OCI-LY7 (cell line): ENCODE results near the gene ELMO1. TPM values are rescaled to one million over a fixed set of nuclear protein-coding genes. Genes with fewer than 3 reads are reported as not detected.

Experiments used
- BruUV-seq: library from RNA; stranded (reverse); fragments of 400-500 nt; replicated peaks from 2 replicates; lab custom pipeline; 2021; lab: Mats Ljungman, UMichigan
- CTCF ChIA-PET: fragments of 300-600 bp; sonication (Branson Sonifier 250); formaldehyde crosslinking; loops from one replicate; lab custom pipeline; 2022; ENCODE audit warnings: antibody characterized with exemption; ENCODE audit not compliant: unreplicated experiment; lab: Charles Lee
- POLR2A ChIA-PET: fragments of 300-600 bp; sonication (Branson Sonifier 250); formaldehyde crosslinking; loops from one replicate; lab custom pipeline; 2022; ENCODE audit warnings: antibody characterized with exemption; lab: Charles Lee
- DNase-seq: peaks from one replicate; pipeline ENCODE4 v3.0.0-alpha.2; 2015; ENCODE audit warnings: low spot score
- H2AFZ ChIP-seq: fragments of 200-600 bp; sonication (generic), shearing (Covaris generic); 2 replicates; pipeline ENCODE4 v1.6.1; 2014; ENCODE audit warnings: mild to moderate bottlenecking, antibody characterized with exemption, low read length, moderate library complexity
- H3K27ac ChIP-seq: fragments of 200-600 bp; sonication (generic); 2 replicates; pipeline ENCODE4 v1.5.1; 2014; ENCODE audit warnings: mixed run types, low read depth, mild to moderate bottlenecking, moderate library complexity, low read length, inconsistent platforms; ENCODE audit not compliant: poor library complexity, severe bottlenecking
- H3K36me3 ChIP-seq: fragments of 200-600 bp; sonication (generic); 2 replicates; pipeline ENCODE4 v1.6.1; 2014; ENCODE audit warnings: mild to moderate bottlenecking, antibody characterized with exemption, low read length, moderate library complexity, mixed read lengths; ENCODE audit not compliant: insufficient read depth
- H3K4me1 ChIP-seq: fragments of 200-600 bp; sonication (generic); 2 replicates; pipeline ENCODE4 v1.5.1; 2014; ENCODE audit warnings: mild to moderate bottlenecking, low read length; ENCODE audit not compliant: insufficient read depth, poor library complexity, severe bottlenecking
- H3K4me2 ChIP-seq: fragments of 200-600 bp; sonication (generic); 2 replicates; pipeline ENCODE4 v1.6.1; 2014; ENCODE audit warnings: mild to moderate bottlenecking, low read length
- H3K4me3 ChIP-seq: fragments of 200-600 bp; sonication (generic); 2 replicates; pipeline ENCODE4 v1.5.1; 2014; ENCODE audit warnings: mild to moderate bottlenecking, low read depth, low read length; ENCODE audit not compliant: poor library complexity, severe bottlenecking
- H3K79me2 ChIP-seq: fragments of 200-600 bp; sonication (generic); 2 replicates; pipeline ENCODE4 v1.6.1; 2016; ENCODE audit warnings: low read depth, mild to moderate bottlenecking, low read length, moderate library complexity, mixed read lengths; ENCODE audit not compliant: insufficient read depth
- H3K9me2 ChIP-seq: fragments of 200-600 bp; sonication (generic); 2 replicates; pipeline ENCODE4 v1.6.1; 2016; ENCODE audit warnings: mild to moderate bottlenecking, low read length, mixed read lengths; ENCODE audit not compliant: insufficient read depth
- H3K9me3 ChIP-seq: fragments of 200-600 bp; sonication (generic); 2 replicates; pipeline ENCODE4 v1.6.1; 2014; ENCODE audit warnings: mild to moderate bottlenecking, mixed run types, low read length, mixed read lengths
- H4K20me1 ChIP-seq: fragments of 200-600 bp; sonication (generic); 2 replicates; pipeline ENCODE4 v1.6.1; 2014; ENCODE audit warnings: mild to moderate bottlenecking, antibody characterized with exemption, low read length, moderate library complexity, mixed read lengths; ENCODE audit not compliant: insufficient read depth
- CTCF ChIP-seq: fragments of 200-600 bp; sonication (generic); conservative IDR thresholded peaks from 2 replicates; pipeline ENCODE4 v1.5.1; 2014; ENCODE audit warnings: mild to moderate bottlenecking, antibody characterized with exemption, low read length, moderate library complexity, mixed read lengths
- EZH2phosphoT487 ChIP-seq: fragments of 200-600 bp; sonication (generic); IDR thresholded peaks from 2 replicates; pipeline ENCODE4 v1.6.1; 2018; ENCODE audit warnings: low read depth, borderline replicate concordance, mild to moderate bottlenecking, mixed run types, antibody characterized with exemption, low read length, moderate library complexity, mixed read lengths
- intact Hi-C: fragments of 100-400 bp; cut with micrococcal nuclease; formaldehyde crosslinking; loops from one replicate; pipeline ENCODE4 v1.10.0; 2022; ENCODE audit not compliant: unreplicated experiment
- total RNA-seq, 2 experiments: library from RNA; depleted of rRNA in 1 of 2; stranded (reverse); fragments of >200 nt in 1 of 2; shearing (Covaris generic) in 1 of 2; gene quantifications; 2 replicates each; pipeline ENCODE4 v1.2.3, GENCODE V29; 2014 to 2022

The ELMO1 gene
- total RNA-seq, 2 experiments from 2014 or later = 101 to 103 TPM

DNA sequence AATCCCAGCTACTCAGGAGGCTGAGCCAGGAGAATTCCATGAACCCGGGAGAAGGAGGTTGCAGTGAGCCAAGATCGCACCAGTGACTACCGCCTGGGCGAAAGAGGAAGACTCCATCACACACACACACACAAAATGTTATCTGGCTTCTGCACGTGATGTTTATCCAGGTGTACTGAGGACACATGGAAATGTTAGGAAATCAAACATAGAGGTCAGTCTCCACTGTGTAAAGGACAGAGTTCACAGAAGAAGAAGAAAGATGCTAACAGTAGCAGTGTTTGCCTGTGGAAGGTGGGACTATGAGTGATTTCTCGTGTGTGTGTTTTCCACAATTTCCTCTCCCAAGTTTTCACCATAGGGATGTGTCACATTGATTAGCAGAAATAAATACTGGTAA is 256.9 kb downstream of the ELMO1 start:
- ChIA-PET CTCF (no interaction called here), POLR2A (interaction anchor here (0.7 kb wide), 1 partner anchor 388 kb away, joined by 3 read pairs; no protein-coding TSS in a partner anchor)
- H3K79me2 ChIP-seq = no peaks in the 10 kb centered on the region
- no peak overlapping the region for H3K4me2 ChIP-seq
- H3K4me3 ChIP-seq = no peak overlapping the region
- TF ChIP-seq CTCF (no peak), EZH2phosphoT487 (no peak)
- H3K36me3 ChIP-seq = peaks cover 50% of the 10 kb centered on the region
- intact Hi-C loops = no loop called here
- no peaks in the 10 kb centered on the region for H3K9me3 ChIP-seq
- no peak overlapping the region for H2AFZ ChIP-seq
- H3K27ac ChIP-seq = no peak overlapping the region
- no peaks in the 10 kb centered on the region for H3K4me1 ChIP-seq
- no peak for DNase-seq
- BruUV-seq = no TSS peak
- no peaks in the 10 kb centered on the region for H3K9me2 ChIP-seq
- H4K20me1 ChIP-seq = no peaks in the 10 kb centered on the region

- no peaks in the 10 kb centered on the region for H3K9me2 ChIP-seq
- DNase-seq = no peak
- intact Hi-C loops = no loop called here
- H3K36me3 ChIP-seq = peaks cover 31% of the 10 kb centered on the region
- peaks cover 4% of the 10 kb centered on the region for H4K20me1 ChIP-seq
- no peaks in the 10 kb centered on the region for H3K4me1 ChIP-seq
- no TSS peak for BruUV-seq
- H3K4me2 ChIP-seq = no peak overlapping the region
- H3K79me2 ChIP-seq = no peaks in the 10 kb centered on the region
- H2AFZ ChIP-seq = no peak overlapping the region
- no peak overlapping the region for H3K27ac ChIP-seq
- TF ChIP-seq CTCF = no peak
- TF ChIP-seq EZH2phosphoT487 = no peak
- ChIA-PET POLR2A (interaction anchor here (0.6 kb wide), 1 partner anchor 1711 kb away, joined by 3 read pairs; no protein-coding TSS in a partner anchor), CTCF (interaction anchor here (0.9 kb wide), 1 partner anchor 8 kb away, joined by 3 read pairs; no protein-coding TSS in a partner anchor)
- no peaks in the 10 kb centered on the region for H3K9me3 ChIP-seq
- no peak overlapping the region for H3K4me3 ChIP-seq
Observed at GRCh38 chr7:37187179-37187578, 261.5 kb downstream of the ELMO1 start.

GRCh38 chr7:37186753-37187152 is 261.9 kb downstream of the ELMO1 start:
- no peak overlapping the region for H3K27ac ChIP-seq
- no peak overlapping the region for H2AFZ ChIP-seq
- H3K9me2 ChIP-seq = no peaks in the 10 kb centered on the region
- intact Hi-C loops = no loop called here
- H3K79me2 ChIP-seq = no peaks in the 10 kb centered on the region
- TF ChIP-seq CTCF (no peak), EZH2phosphoT487 (no peak)
- CTCF ChIA-PET = interaction anchor here (0.9 kb wide), 1 partner anchor 8 kb away, joined by 3 read pairs; no protein-coding TSS in a partner anchor
- no peak overlapping the region for H3K4me3 ChIP-seq
- peaks cover 31% of the 10 kb centered on the region for H3K36me3 ChIP-seq
- H4K20me1 ChIP-seq = peaks cover 4% of the 10 kb centered on the region
- no peak overlapping the region for H3K4me2 ChIP-seq
- no TSS peak for BruUV-seq
- no peaks in the 10 kb centered on the region for H3K9me3 ChIP-seq
- H3K4me1 ChIP-seq = no peaks in the 10 kb centered on the region
- POLR2A ChIA-PET = interaction anchor here (0.6 kb wide), 1 partner anchor 1124 kb away, joined by 3 read pairs; no protein-coding TSS in a partner anchor
- DNase-seq = no peak
